Activated CD4-positive, alpha-beta T cell treated with anti-CD3 and anti-CD28 coated beads, Interleukin-2, amount 10 ng/mL, durations not matched to agents 7 days and 5 days (primary cell): ENCODE data around the gene FRRS1L. TPM values are rescaled to one million over a fixed set of nuclear protein-coding genes. Genes with fewer than 3 reads are reported as not detected.
"Not testable (repeated sequence)": the region's sequence is repeated elsewhere in the genome, so short reads cannot be mapped to it uniquely, and the experiment has no call there.

Source experiments
- CTCF ChIA-PET: fragments of 350-600 bp; sonication (Branson Sonifier 250); formaldehyde crosslinking; loops from one replicate; lab custom pipeline; 2021; ENCODE audit warnings: antibody characterized with exemption; lab: Charles Lee
- POLR2A ChIA-PET: fragments of 350-600 bp; sonication (Branson Sonifier 250); formaldehyde crosslinking; loops from one replicate; lab custom pipeline; 2021; ENCODE audit warnings: antibody characterized with exemption; lab: Charles Lee
- DNase-seq: peaks from one replicate; pipeline ENCODE4 v3.0.0-alpha.2; 2020
- H3K27ac Mint-ChIP-seq: one replicate; pipeline ENCODE4 v1.8.0; 2021; ENCODE audit warnings: mild to moderate bottlenecking, moderate library complexity, mixed read lengths
- H3K27me3 Mint-ChIP-seq: one replicate; pipeline ENCODE4 v1.8.0; 2021; ENCODE audit warnings: mixed read lengths
- H3K36me3 Mint-ChIP-seq: one replicate; pipeline ENCODE4 v1.8.0; 2021; ENCODE audit warnings: low read depth, mixed read lengths
- H3K4me1 Mint-ChIP-seq: one replicate; pipeline ENCODE4 v1.8.0; 2021; ENCODE audit warnings: mixed read lengths
- H3K4me3 Mint-ChIP-seq: one replicate; pipeline ENCODE4 v1.8.0; 2021; ENCODE audit warnings: mild to moderate bottlenecking, moderate library complexity, mixed read lengths
- H3K9me3 Mint-ChIP-seq: one replicate; pipeline ENCODE4 v1.8.0; 2021; ENCODE audit warnings: mixed read lengths
- total RNA-seq, 2 experiments: library from RNA; stranded (reverse); gene quantifications; one replicate each; pipeline ENCODE4 v1.2.3, GENCODE V29; 2021

FRRS1L gene
- total RNA-seq, 2 experiments from 2014 or later, result not detected

DNA sequence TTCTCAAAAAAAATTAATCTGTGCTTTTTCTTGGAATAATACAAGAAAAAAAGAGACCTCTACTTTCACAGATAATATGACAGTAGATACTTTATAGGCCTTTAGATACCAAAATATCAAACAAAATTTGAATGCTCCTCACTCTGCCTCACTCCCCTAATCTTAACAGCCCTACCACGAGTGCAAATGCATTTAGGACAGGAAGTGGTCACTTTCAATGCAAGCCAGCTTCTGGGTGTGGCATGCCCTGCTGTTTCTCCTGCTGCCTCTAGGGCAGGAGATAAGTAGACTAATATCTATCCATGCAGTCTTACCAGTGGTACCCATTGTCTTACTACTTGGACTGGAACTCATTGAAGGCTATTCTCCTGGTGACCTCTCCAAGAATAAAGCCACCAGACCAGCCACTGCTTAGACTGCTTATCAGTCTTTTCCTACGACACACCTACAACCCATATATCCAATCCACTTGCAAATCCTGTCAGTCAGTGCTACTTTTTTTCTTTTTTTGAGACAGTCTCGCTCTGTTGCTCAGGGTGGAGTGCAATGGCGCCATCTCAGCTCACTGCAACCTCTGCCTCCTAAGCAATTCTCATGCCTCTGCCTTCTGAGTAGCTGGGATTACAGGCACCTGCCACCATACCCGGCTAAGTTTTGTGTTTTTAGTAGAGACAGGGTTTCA lies 23.0 kb downstream of the FRRS1L start:
- H3K4me3 Mint-ChIP-seq, result no peak overlapping the region
- peaks cover 11% of the 10 kb centered on the region for H3K4me1 Mint-ChIP-seq
- CTCF ChIA-PET, result interaction anchor here (0.9 kb wide), 1 partner anchor 24 kb away, joined by 3 read pairs; the partner anchor contains the start of gene TMEM245
- H3K27ac Mint-ChIP-seq, result peak overlapping the region; percentile 47
- H3K9me3 Mint-ChIP-seq, result no peaks in the 10 kb centered on the region
- H3K36me3 Mint-ChIP-seq, result no peaks in the 10 kb centered on the region
- POLR2A ChIA-PET, result no interaction called here
- peaks cover 11% of the 10 kb centered on the region for H3K27me3 Mint-ChIP-seq
- DNase-seq, result peak; percentile 36

GRCh38 chr9:109141375-109141774 lies 25.7 kb downstream of the FRRS1L start:
- POLR2A ChIA-PET, result no interaction called here
- H3K4me3 Mint-ChIP-seq, result no peak overlapping the region

DNA sequence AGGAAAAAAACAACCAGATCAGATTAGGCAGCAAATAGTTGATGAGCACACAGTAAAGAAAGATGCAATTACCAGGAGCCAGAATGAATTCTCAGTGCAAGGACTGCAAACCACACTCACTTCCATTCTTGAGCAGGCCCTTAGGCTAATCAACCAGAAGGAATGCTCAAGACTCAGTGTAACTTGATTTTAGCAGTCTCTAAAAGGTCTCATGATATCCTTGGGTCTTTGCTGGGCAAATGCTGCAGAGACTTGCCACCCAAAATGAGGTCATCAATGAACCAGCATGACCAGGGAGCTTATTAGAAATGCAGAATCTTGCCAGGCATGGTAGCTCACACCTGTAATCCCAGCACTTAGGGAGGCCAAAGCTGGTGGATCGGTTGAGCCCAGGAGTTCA lies 27.2 kb downstream of the FRRS1L start:
- Mint-ChIP-seq H3K4me3 (no peak overlapping the region), H3K27ac (no peak overlapping the region), H3K27me3 (peaks cover 5% of the 10 kb centered on the region), H3K36me3 (no peaks in the 10 kb centered on the region), H3K9me3 (no peaks in the 10 kb centered on the region), H3K4me1 (peaks cover 10% of the 10 kb centered on the region)
- DNase-seq, result no peak
- ChIA-PET CTCF (no interaction called here), POLR2A (no interaction called here)

More at GRCh38 chr9:109141375-109141774, 25.7 kb downstream of the FRRS1L start:
- CTCF ChIA-PET, result no interaction called here
- peaks cover 11% of the 10 kb centered on the region for H3K4me1 Mint-ChIP-seq
- no peaks in the 10 kb centered on the region for H3K36me3 Mint-ChIP-seq
- no peak for DNase-seq
- H3K9me3 Mint-ChIP-seq, result no peaks in the 10 kb centered on the region
- no peak overlapping the region for H3K27ac Mint-ChIP-seq
- peaks cover 7% of the 10 kb centered on the region for H3K27me3 Mint-ChIP-seq

GRCh38 chr9:109138421-109138820 lies 28.6 kb downstream of the FRRS1L start:
- POLR2A ChIA-PET, result interaction anchor here (0.6 kb wide), 1 partner anchor 21 kb away, joined by 3 read pairs; no protein-coding TSS in a partner anchor
- H3K36me3 Mint-ChIP-seq, result no peaks in the 10 kb centered on the region
- H3K27ac Mint-ChIP-seq, result no peak overlapping the region
- no peak overlapping the region for H3K4me3 Mint-ChIP-seq
- peaks cover 7% of the 10 kb centered on the region for H3K27me3 Mint-ChIP-seq
- CTCF ChIA-PET, result no interaction called here
- DNase-seq, result no peak
- H3K4me1 Mint-ChIP-seq, result peaks cover 2% of the 10 kb centered on the region
- H3K9me3 Mint-ChIP-seq, result no peaks in the 10 kb centered on the region

DNA sequence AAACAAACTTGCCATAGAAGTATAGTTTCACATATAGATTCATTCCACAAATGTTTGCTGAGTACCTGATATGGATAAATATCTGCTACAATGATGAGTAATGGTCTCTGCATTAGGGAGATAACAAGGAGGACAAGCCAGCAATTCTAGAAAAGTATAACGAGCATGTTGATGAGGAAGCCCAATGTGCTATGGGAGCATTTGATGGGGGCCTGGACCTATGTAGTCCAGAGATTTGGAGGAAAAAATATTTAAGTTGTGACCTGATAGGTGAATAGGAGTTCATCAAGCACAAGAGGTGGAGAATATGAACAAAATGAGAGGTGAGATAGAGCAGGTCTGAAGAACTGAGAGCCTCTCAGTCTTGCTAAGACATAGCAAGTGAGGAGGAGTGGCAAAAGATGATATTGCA lies 32.9 kb downstream of the FRRS1L start:
- no peaks in the 10 kb centered on the region for H3K9me3 Mint-ChIP-seq
- no peak for DNase-seq
- H3K27me3 Mint-ChIP-seq, result peaks cover 7% of the 10 kb centered on the region
- ChIA-PET CTCF (no interaction called here), POLR2A (no interaction called here)
- no peaks in the 10 kb centered on the region for H3K36me3 Mint-ChIP-seq
- H3K27ac Mint-ChIP-seq, result no peak overlapping the region
- no peak overlapping the region for H3K4me3 Mint-ChIP-seq
- peaks cover 10% of the 10 kb centered on the region for H3K4me1 Mint-ChIP-seq

DNA sequence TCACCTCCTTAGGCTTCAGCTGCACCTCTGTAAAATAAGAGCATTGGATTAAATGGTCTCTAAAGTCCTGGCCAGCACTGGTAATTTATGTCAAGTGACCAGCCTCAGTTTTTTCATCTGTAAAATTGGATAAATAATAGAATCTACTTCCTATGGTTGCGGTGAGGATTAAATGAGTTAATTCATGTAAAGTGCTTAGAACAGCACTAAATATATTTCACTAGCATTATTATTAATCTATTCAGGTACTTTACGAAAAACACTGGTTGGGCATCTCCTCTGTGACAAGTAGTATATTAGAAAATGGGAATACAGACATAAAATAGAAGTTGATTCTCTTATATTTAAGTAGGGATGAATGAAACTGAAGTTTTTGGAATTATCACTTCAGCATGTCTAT lies 33.5 kb downstream of the FRRS1L start:
- POLR2A ChIA-PET, result no interaction called here
- H3K27me3 Mint-ChIP-seq, result peaks cover 7% of the 10 kb centered on the region
- no peak overlapping the region for H3K4me3 Mint-ChIP-seq
- DNase-seq, result no peak
- CTCF ChIA-PET, result no interaction called here
- H3K9me3 Mint-ChIP-seq, result no peaks in the 10 kb centered on the region
- no peaks in the 10 kb centered on the region for H3K36me3 Mint-ChIP-seq
- no peak overlapping the region for H3K27ac Mint-ChIP-seq
- H3K4me1 Mint-ChIP-seq, result peaks cover 10% of the 10 kb centered on the region

GRCh38 chr9:109132567-109133021 lies 34.5 kb downstream of the FRRS1L start:
- H3K9me3 Mint-ChIP-seq, result no peaks in the 10 kb centered on the region
- H3K27ac Mint-ChIP-seq, result no peak overlapping the region
- ChIA-PET POLR2A (no interaction called here), CTCF (no interaction called here)
- H3K27me3 Mint-ChIP-seq, result peaks cover 3% of the 10 kb centered on the region
- H3K4me1 Mint-ChIP-seq, result peaks cover 10% of the 10 kb centered on the region
- no peak overlapping the region for H3K4me3 Mint-ChIP-seq
- DNase-seq, result no peak
- no peaks in the 10 kb centered on the region for H3K36me3 Mint-ChIP-seq

- ChIA-PET CTCF (interaction anchor here (0.8 kb wide), 1 partner anchor 55 kb away, joined by 3 read pairs; no protein-coding TSS in a partner anchor), POLR2A (no interaction called here)
- Mint-ChIP-seq H3K27ac (no peak overlapping the region), H3K36me3 (no peaks in the 10 kb centered on the region), H3K4me1 (peaks cover 10% of the 10 kb centered on the region), H3K27me3 (peaks cover 3% of the 10 kb centered on the region), H3K9me3 (no peaks in the 10 kb centered on the region), H3K4me3 (no peak overlapping the region)
- DNase-seq, result no peak
These were observed 37.4 kb downstream of the FRRS1L start for GRCh38 chr9:109129470-109130197.

DNA sequence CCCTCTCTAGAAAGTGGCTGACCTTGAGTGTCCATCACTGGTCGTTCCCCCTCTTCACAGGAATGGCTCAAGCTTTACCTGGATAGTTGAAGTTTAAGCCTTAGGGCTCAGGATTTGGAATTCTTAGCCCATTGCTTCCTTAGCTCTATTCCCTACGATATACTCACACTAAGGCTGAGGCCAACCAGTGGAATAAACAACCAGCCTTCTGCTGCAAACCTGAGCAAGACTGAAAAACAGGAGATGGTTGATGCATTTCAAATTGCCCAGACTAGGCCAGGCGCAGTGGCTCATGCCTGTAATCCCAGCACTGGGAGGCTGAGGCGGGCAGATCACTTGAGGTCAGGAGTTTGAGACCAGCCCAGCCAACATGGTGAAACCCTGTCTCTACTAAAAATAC lies 40.4 kb downstream of the FRRS1L start:
- DNase-seq, CTCF ChIA-PET, H3K27ac Mint-ChIP-seq, H3K4me3 Mint-ChIP-seq, H3K27me3 Mint-ChIP-seq, H3K36me3 Mint-ChIP-seq, H3K9me3 Mint-ChIP-seq, POLR2A ChIA-PET: not testable (repeated sequence)
- peaks cover 11% of the 10 kb centered on the region for H3K4me1 Mint-ChIP-seq

DNA sequence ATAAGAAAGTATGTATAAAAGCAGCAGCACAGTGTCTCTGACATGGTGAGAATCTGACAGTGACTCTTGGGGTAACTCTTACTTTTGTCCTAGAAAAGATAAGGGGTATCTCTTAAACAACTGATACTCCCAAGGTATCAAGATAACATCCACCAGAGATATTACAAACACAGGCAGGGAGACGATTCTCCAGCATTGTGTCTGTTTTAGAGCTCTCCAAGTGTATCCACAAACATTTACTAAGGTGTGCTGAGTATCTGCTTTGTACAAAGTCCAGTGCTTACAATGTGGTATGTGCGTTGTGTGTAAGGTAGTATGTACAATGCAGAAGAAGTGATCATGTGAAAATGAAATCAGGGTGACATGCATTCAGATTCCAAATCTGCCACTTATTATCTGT lies 42.9 kb downstream of the FRRS1L start:
- POLR2A ChIA-PET, result no interaction called here
- CTCF ChIA-PET, result interaction anchor here (1.7 kb wide), 1 partner anchor 42 kb away, joined by 4 read pairs; no protein-coding TSS in a partner anchor
- Mint-ChIP-seq H3K9me3 (no peaks in the 10 kb centered on the region), H3K4me3 (no peak overlapping the region), H3K27me3 (no peaks in the 10 kb centered on the region), H3K27ac (no peak overlapping the region), H3K36me3 (no peaks in the 10 kb centered on the region), H3K4me1 (peaks cover 22% of the 10 kb centered on the region)
- no peak for DNase-seq

DNA sequence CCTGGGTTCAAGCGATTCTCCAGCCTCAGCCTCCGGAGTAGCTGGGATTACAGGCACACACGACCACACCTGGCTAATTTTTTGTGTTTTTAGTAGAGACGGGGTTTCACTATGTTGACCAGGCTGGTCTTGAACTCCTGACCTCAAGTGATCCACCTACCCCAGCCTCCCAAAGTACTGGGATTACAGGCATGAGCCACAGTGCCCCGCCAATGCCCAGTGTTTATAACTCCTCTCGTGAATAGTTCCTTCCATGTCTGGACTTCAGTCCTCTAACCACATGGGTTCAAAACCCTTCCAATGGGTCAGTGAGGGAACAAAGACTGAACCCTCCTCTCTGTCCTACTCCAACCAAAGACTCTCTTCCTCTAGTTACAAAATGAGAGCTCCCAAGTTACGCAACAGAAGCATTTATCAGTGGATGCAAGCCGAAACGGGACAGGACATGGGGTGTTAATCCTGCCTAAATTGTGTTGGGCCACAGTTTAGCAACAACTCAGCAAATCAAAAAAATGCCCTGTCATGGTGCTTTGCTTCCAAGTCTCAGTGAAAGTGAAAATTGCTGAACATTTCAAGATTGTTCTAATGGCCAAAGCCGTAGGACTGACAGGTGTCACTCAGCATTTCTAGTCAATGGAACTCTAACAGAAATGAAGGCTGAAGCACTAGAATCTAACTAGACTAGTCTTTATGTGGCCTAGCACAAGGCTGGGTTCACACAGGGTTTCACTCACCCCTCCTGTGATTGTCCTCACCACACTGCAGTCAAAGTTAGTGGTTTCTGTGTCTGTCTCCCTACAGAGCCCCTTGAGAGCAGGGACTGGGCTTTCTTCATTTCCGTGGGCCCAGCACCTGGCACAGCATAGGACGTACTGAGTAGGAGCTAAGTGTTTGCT lies 44.1 kb downstream of the FRRS1L start:
- no peak overlapping the region for H3K4me3 Mint-ChIP-seq
- H3K27ac Mint-ChIP-seq, result no peak overlapping the region
- ChIA-PET CTCF (interaction anchor here (1.0 to 1.7 kb wide), 2 partner anchors 20 to 41 kb away, joined by 3 to 4 read pairs; no protein-coding TSS in a partner anchor), POLR2A (no interaction called here)
- H3K9me3 Mint-ChIP-seq, result no peaks in the 10 kb centered on the region
- no peak for DNase-seq
- peaks cover 8% of the 10 kb centered on the region for H3K36me3 Mint-ChIP-seq
- H3K27me3 Mint-ChIP-seq, result no peaks in the 10 kb centered on the region
- peaks cover 27% of the 10 kb centered on the region for H3K4me1 Mint-ChIP-seq

DNA sequence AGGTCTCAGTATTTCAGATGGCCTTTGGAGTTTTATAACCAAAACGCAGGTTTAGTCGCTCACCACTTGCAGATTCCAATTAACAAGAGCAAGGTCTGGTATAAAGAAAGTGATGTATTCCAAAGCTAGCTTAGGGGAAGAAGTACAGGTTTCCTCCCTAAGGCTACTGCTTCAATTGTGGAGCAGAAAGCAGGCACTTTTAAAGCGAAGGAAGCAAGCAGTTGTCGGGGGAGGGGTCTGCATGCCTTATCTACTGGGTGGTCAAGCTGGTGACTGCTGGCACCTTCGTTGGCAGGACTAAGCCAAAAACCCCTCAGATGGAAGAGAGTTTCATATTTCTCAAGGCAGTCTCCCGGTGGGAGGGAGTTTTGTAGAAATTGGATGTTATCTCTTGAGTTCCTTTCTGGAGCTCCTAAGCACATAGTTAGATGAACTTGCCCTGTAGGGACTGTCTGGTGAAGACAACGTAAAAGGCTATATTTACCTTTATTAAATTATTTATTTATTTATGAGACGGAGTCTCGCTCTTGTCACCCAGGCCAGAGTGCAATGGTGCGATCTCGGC lies 45.7 kb downstream of the FRRS1L start:
- no peaks in the 10 kb centered on the region for H3K27me3 Mint-ChIP-seq
- H3K4me1 Mint-ChIP-seq, result peaks cover 41% of the 10 kb centered on the region
- H3K36me3 Mint-ChIP-seq, result peaks cover 22% of the 10 kb centered on the region
- H3K4me3 Mint-ChIP-seq, result no peak overlapping the region
- no peak overlapping the region for H3K27ac Mint-ChIP-seq
- no peak for DNase-seq
- ChIA-PET CTCF (no interaction called here), POLR2A (no interaction called here)
- H3K9me3 Mint-ChIP-seq, result peaks cover 2% of the 10 kb centered on the region
